Measurements from ENCODE around the gene ARID3B.

DNA sequence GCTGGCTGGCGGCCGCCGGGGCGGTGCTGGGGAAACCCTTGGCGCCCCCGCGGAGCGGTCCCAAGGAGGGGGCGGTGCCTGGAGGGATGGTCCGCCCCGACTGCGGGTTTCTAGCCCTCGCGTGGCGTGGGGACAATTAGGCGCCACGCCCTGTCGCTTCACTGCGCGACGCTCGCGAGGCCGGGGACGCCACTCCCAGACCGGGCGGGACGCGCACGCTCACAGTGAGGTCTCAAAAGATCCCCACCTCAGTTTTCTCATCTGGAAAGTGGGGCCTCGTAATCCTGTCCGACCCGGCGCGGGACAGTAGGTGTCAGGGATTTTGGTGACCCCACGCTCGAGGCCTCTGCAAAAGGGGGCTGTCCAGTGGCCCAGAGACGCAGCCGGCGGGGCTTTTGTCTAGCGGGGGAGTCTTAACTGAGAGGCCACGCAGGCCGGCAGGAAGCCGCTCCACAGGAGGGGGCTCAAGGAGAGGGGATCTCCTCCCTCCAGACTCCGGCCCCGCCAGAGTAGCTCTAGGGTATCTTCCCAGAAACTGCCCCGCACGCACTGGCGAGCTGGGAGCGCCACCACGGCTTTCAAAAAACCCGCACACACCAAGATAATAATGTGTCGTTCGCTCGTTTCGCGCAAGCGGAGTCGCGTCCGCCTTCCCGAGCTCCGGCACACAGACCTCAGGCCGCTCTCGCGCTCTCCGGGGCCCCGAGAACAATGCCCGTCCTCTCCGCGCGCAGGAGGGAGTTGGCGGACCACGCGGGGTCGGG, 73.9 kb downstream of the ARID3B start:
- TF ChIP-seq, protein P1, sequence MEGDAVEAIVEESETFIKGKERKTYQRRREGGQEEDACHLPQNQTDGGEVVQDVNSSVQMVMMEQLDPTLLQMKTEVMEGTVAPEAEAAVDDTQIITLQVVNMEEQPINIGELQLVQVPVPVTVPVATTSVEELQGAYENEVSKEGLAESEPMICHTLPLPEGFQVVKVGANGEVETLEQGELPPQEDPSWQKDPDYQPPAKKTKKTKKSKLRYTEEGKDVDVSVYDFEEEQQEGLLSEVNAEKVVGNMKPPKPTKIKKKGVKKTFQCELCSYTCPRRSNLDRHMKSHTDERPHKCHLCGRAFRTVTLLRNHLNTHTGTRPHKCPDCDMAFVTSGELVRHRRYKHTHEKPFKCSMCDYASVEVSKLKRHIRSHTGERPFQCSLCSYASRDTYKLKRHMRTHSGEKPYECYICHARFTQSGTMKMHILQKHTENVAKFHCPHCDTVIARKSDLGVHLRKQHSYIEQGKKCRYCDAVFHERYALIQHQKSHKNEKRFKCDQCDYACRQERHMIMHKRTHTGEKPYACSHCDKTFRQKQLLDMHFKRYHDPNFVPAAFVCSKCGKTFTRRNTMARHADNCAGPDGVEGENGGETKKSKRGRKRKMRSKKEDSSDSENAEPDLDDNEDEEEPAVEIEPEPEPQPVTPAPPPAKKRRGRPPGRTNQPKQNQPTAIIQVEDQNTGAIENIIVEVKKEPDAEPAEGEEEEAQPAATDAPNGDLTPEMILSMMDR (IDR thresholded peaks at IDR 0.05): no peak
- TF ChIP-seq EP300 (IDR thresholded peaks at IDR 0.05) (no peak), POLR2A (IDR thresholded peaks at IDR 0.05) (peak in 1 of 2 donors; percentile 26)

Data from suprapubic skin (tissue), 3 donors.